Thyroid gland (tissue), 4 donors: Measurements from ENCODE around the gene EDAR.

ENCODE experiments used
- POLR2A ChIP-seq, 2 donors: fragments of 450-650 bp; IDR thresholded peaks; one replicate each; pipeline ENCODE4 v1.6.1; 2017; ENCODE audit warnings: antibody characterized with exemption in 2 of 2, mild to moderate bottlenecking in 2 of 2, moderate library complexity in 1 of 2
- TF ChIP-seq, protein P1 (sequence below), 6 experiments: fragments of 200-600 bp in 3 of 6; fragments of 450-650 bp in 3 of 6; sonication (generic) in 3 of 6; IDR thresholded peaks; one replicate each; pipeline ENCODE4 v1.5.1; 2016 to 2019; ENCODE audit warnings: antibody characterized with exemption in 6 of 6, mild to moderate bottlenecking in 2 of 6, inconsistent platforms in 1 of 6, moderate library complexity in 1 of 6

DNA sequence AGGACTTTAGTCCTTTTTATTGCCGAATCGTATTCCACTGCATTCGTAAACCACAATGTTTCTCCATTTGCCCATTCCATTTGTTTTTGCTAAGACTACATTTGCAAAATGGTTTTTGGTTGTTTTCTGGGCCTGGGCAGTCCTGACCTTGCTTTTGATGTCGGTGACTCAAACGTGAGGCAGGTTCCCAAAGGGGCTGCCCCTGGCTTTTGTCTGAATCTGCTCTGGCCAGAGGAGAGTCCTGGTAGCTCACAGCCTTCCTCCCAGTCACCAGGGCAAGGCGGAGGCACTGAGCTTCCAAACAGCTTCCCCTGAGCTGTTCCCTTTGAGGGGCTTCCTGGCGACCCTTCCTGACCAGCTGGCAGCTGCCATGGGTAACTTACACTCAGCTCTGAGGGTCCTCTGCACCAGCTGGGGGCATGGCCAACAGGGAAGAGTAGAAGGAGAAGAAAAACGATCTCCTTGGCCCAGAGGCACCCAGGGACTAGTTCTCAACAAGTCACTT is 47.8 kb downstream of the EDAR start:
- TF ChIP-seq, protein P1, sequence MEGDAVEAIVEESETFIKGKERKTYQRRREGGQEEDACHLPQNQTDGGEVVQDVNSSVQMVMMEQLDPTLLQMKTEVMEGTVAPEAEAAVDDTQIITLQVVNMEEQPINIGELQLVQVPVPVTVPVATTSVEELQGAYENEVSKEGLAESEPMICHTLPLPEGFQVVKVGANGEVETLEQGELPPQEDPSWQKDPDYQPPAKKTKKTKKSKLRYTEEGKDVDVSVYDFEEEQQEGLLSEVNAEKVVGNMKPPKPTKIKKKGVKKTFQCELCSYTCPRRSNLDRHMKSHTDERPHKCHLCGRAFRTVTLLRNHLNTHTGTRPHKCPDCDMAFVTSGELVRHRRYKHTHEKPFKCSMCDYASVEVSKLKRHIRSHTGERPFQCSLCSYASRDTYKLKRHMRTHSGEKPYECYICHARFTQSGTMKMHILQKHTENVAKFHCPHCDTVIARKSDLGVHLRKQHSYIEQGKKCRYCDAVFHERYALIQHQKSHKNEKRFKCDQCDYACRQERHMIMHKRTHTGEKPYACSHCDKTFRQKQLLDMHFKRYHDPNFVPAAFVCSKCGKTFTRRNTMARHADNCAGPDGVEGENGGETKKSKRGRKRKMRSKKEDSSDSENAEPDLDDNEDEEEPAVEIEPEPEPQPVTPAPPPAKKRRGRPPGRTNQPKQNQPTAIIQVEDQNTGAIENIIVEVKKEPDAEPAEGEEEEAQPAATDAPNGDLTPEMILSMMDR (IDR thresholded peaks at IDR 0.05) = no peak
- TF ChIP-seq POLR2A (IDR thresholded peaks at IDR 0.05) = no peak
